GM12878 (cell line): ENCODE results near the gene TIGD7. TPM values are rescaled to one million over a fixed set of nuclear protein-coding genes. Genes with fewer than 3 reads are reported as not detected.

Experiments used
- ATAC-seq: fragments of 200-7000 bp; cut with Tn5 transposase; 3 replicates; pipeline ENCODE4 v1.9.1; 2020; ENCODE audit warnings: mild to moderate bottlenecking, moderate library complexity
- BruUV-seq: library from RNA; stranded (reverse); fragments of 400-500 nt; replicated peaks from 2 replicates; lab custom pipeline; 2021; lab: Mats Ljungman, UMichigan
- CTCF ChIA-PET: fragments of 300-600 bp; sonication (Branson Sonifier 250); formaldehyde crosslinking; extraction: SDS; loops from one replicate; lab custom pipeline; 2021; ENCODE audit warnings: inconsistent platforms; lab: Yijun Ruan, JAX
- POLR2A ChIA-PET: fragments of 350-600 bp; formaldehyde crosslinking; extraction: SDS; loops from one replicate; lab custom pipeline; 2021; ENCODE audit warnings: inconsistent platforms; lab: Charles Lee
- RAD21 ChIA-PET: fragments of 300-600 bp; sonication (Branson Sonifier 250); formaldehyde crosslinking; loops from one replicate; lab custom pipeline; 2023; ENCODE audit warnings: antibody characterized with exemption; ENCODE audit not compliant: unreplicated experiment; lab: Charles Lee
- SMC1A ChIA-PET: fragments of 300-600 bp; sonication (Branson Sonifier 250); formaldehyde crosslinking; loops from one replicate; lab custom pipeline; 2023; ENCODE audit not compliant: unreplicated experiment, uncharacterized antibody; lab: Charles Lee
- DNase-seq: peaks from one replicate; pipeline ENCODE4 v3.0.0-alpha.2; 2011; ENCODE audit warnings: low read depth, low spot score
- FAIRE-seq: peaks from 3 replicates; lab custom pipeline; 2011; peaks lifted over from hg19 to GRCh38; lab: Jason Lieb, UNC
- H2AFZ ChIP-seq: 2 replicates; pipeline ENCODE4 v1.6.0; 2011; ENCODE audit warnings: low read depth, low read length, control low read depth; ENCODE audit not compliant: control insufficient read depth
- H3K27ac ChIP-seq: 2 replicates; pipeline ENCODE4 v1.5.1; 2011; ENCODE audit warnings: control low read depth; ENCODE audit not compliant: control insufficient read depth, insufficient read depth
- H3K27me3 ChIP-seq, 2 experiments: replicated peaks in 1 of 2; 2 replicates each; pipeline versions ENCODE4 v1.6.0 to v1.6.1; 2011; ENCODE audit warnings: low read length in 1 of 2; ENCODE audit not compliant: control insufficient read depth in 2 of 2, insufficient read depth in 2 of 2
- H3K36me3 ChIP-seq, 2 experiments: 2 replicates each; pipeline ENCODE4 v1.5.1; 2011; ENCODE audit warnings: low read length in 1 of 2; ENCODE audit not compliant: control insufficient read depth in 2 of 2, insufficient read depth in 2 of 2
- H3K4me1 ChIP-seq: 2 replicates; pipeline ENCODE4 v1.6.1; 2011; ENCODE audit warnings: mild to moderate bottlenecking, low read length, moderate library complexity, mixed read lengths; ENCODE audit not compliant: control insufficient read depth, insufficient read depth
- H3K4me2 ChIP-seq: 2 replicates; pipeline ENCODE4 v1.6.0; 2011; ENCODE audit warnings: control low read depth; ENCODE audit not compliant: control insufficient read depth, insufficient read depth
- H3K4me3 ChIP-seq: fragments of 200-600 bp; sonication (generic); 2 replicates; pipeline ENCODE4 v1.5.1; 2016
- H3K79me2 ChIP-seq: 2 replicates; pipeline ENCODE4 v1.6.0; 2011; ENCODE audit warnings: low read length; ENCODE audit not compliant: control insufficient read depth, insufficient read depth
- H3K9ac ChIP-seq: 2 replicates; pipeline ENCODE4 v1.8.0; 2011; ENCODE audit warnings: low read length, control low read depth, mixed read lengths; ENCODE audit not compliant: control insufficient read depth, insufficient read depth
- H3K9me3 ChIP-seq: replicated peaks from 3 replicates; pipeline ENCODE4 v1.5.1; 2011; ENCODE audit warnings: mild to moderate bottlenecking, low read length; ENCODE audit not compliant: control insufficient read depth, insufficient read depth
- H4K20me1 ChIP-seq: 2 replicates; pipeline ENCODE4 v1.6.0; 2011; ENCODE audit not compliant: control insufficient read depth, insufficient read depth
- DPF2 ChIP-seq: fragments of 450-650 bp; IDR thresholded peaks from 2 replicates; pipeline ENCODE4 v1.6.1; 2017; ENCODE audit warnings: mild to moderate bottlenecking
- EP300 ChIP-seq, 2 experiments: fragments of 150-350 bp in 1 of 2; IDR thresholded peaks; 2 replicates each; pipeline ENCODE4 v1.6.1; 2011 to 2012; ENCODE audit warnings: low read depth in 2 of 2, low read length in 2 of 2, borderline replicate concordance in 1 of 2, improper control_type of control experiment in 1 of 2, inconsistent platforms in 1 of 2; ENCODE audit not compliant: control insufficient read depth in 1 of 2
- KLF5 ChIP-seq: fragments of 450-650 bp; IDR thresholded peaks from 2 replicates; pipeline ENCODE4 v1.6.1; 2014; ENCODE audit warnings: mild to moderate bottlenecking; ENCODE audit not compliant: partially characterized antibody
- MLLT1 ChIP-seq: fragments of 450-650 bp; IDR thresholded peaks from 2 replicates; pipeline ENCODE4 v1.6.1; 2016; ENCODE audit warnings: mild to moderate bottlenecking
- TAF1 ChIP-seq: IDR thresholded peaks from 2 replicates; pipeline ENCODE4 v1.6.1; 2011; ENCODE audit warnings: mild to moderate bottlenecking, low read depth, low read length, borderline replicate concordance
- ZNF217 ChIP-seq: fragments of 450-650 bp; IDR thresholded peaks from 2 replicates; pipeline ENCODE4 v1.6.1; 2017; ENCODE audit warnings: antibody characterized with exemption, mild to moderate bottlenecking
- ZNF24 ChIP-seq: fragments of 450-650 bp; IDR thresholded peaks from 2 replicates; pipeline ENCODE4 v1.6.1; 2017; ENCODE audit warnings: antibody characterized with exemption, mild to moderate bottlenecking
- ZNF687 ChIP-seq: fragments of 450-650 bp; IDR thresholded peaks from 2 replicates; pipeline ENCODE4 v1.6.1; 2017; ENCODE audit warnings: mild to moderate bottlenecking, moderate library complexity
- ZSCAN29 ChIP-seq: fragments of 450-650 bp; IDR thresholded peaks from 2 replicates; pipeline ENCODE4 v1.6.1; 2017; ENCODE audit warnings: mild to moderate bottlenecking, moderate library complexity
- WGBS: methylation state at CpG from one replicate; pipeline ENCODE4 v1.1.6; 2016; ENCODE audit warnings: low lambda C conversion rate; ENCODE audit not compliant: insufficient replicate concordance, insufficient coverage; ENCODE audit errors: missing lambda C conversion rate; 5-methylcytosine and 5-hydroxymethylcytosine counted together
- in situ Hi-C: fragments of 300-500 bp; cut with MboI; formaldehyde crosslinking; loops from 9 replicates; pipeline ENCODE4 v1.14.3; 2018; ENCODE audit warnings: mixed read lengths
- intact Hi-C: fragments of 100-400 bp; cut with micrococcal nuclease; formaldehyde crosslinking; loops from one replicate; pipeline ENCODE4 v1.14.2; 2022; ENCODE audit not compliant: unreplicated experiment
- polyA plus RNA-seq, 11 experiments: library from polyadenylated mRNA; depleted of rRNA in 4 of 11; unstranded in 6 of 11; stranded (reverse) in 5 of 11; fragments of >200 nt; fragmentation: Nextera tagmentation in 4 of 11; fragmentation: Illumina TruSeq in 1 of 11; extraction: Ambion mirVana in 4 of 11; extraction: Trizol in 1 of 11; gene quantifications; 1 replicate in 1 of 11; 2 replicates in 10 of 11; pipeline versions ENCODE4 v1.2.1 to v1.2.3, GENCODE V29; 2011 to 2016; ENCODE audit warnings: inconsistent platforms in 2 of 11, missing spikeins in 2 of 11, low read depth in 1 of 11
- total RNA-seq, 4 experiments: library from RNA; depleted of rRNA in 3 of 4; stranded (reverse); fragments of >200 nt in 3 of 4; fragmentation: Illumina TruSeq in 1 of 4; extraction: Trizol in 1 of 4; gene quantifications; 2 replicates each; pipeline versions ENCODE4 v1.2.1 to v1.2.3, GENCODE V29; 2013 to 2021
- TF ChIP-seq, protein P1 (sequence below): fragments of 450-650 bp; IDR thresholded peaks from 2 replicates; pipeline ENCODE4 v1.6.1; 2016; ENCODE audit warnings: mild to moderate bottlenecking

The TIGD7 gene
- total and polyA plus RNA-seq, 10 of the 15 experiments (the other 5 are each of a cell fraction or from before 2014, with no cell fraction given): 0.37 to 3.8 (median 3.0) TPM

DNA sequence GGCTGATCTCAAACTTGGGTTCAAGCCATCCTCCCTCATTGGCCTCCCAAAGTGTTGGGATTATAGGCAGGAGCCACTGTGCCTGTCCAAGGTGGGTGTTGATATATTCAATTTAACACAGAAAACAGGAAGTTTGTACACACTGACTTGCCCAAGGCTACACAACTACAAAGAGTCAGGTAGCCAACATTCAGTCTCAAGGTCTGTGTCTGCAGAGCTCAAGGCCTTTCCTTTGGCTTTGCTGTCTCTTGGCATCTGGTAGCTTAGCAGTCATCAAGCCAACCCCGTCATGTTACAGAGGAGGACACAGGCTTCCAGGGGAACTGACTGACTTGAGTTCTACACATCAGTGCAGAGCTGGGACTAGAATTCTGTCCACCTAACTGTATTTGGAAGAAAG is 36.9 kb downstream of the TIGD7 start:
- Histone ChIP-seq H3K79me2 (no peaks in the 10 kb centered on the region), H3K27ac (no peak overlapping the region), H3K4me3 (no peak overlapping the region), H4K20me1 (no peaks in the 10 kb centered on the region), H3K4me2 (no peak overlapping the region), H3K4me1 (peaks cover 3% of the 10 kb centered on the region; the same call in 1 of the 2 replicates), H3K27me3 (no peaks in the 10 kb centered on the region), H2AFZ (no peak overlapping the region), H3K36me3 (no peaks in the 10 kb centered on the region), H3K9ac (no peak overlapping the region), H3K9me3 (peaks cover 3% of the 10 kb centered on the region; the same call in 2 of the 3 replicates)
- BruUV-seq: no TSS peak
- ChIA-PET SMC1A (interaction anchor here (1.6 to 2.5 kb wide), 4 partner anchors 8 to 176 kb away, joined by 3 to 9 read pairs (median 6); partner anchors contain the start of genes NAA60, ZNF174, ZNF597 and ZSCAN32), RAD21 (interaction anchor here (1.2 kb wide), 2 partner anchors 175 to 241 kb away, joined by 3 read pairs; partner anchors contain the start of genes NAA60 and ZNF597), CTCF (interaction anchor here (1.5 to 3.0 kb wide), 3 partner anchors 8 to 37 kb away, joined by 6 to 20 read pairs (median 12); partner anchors contain the start of genes TIGD7 and ZNF75A), POLR2A (interaction anchor here (2.1 kb wide), 1 partner anchor 38 kb away, joined by 9 read pairs; the partner anchor contains the start of genes TIGD7 and ZNF75A)
- WGBS: 95% methylated on average over 1 of the region's 1 CpG
- no peak for TF ChIP-seq MLLT1
- no peak for TF ChIP-seq TAF1
- TF ChIP-seq ZSCAN29: no peak
- TF ChIP-seq, protein P1, sequence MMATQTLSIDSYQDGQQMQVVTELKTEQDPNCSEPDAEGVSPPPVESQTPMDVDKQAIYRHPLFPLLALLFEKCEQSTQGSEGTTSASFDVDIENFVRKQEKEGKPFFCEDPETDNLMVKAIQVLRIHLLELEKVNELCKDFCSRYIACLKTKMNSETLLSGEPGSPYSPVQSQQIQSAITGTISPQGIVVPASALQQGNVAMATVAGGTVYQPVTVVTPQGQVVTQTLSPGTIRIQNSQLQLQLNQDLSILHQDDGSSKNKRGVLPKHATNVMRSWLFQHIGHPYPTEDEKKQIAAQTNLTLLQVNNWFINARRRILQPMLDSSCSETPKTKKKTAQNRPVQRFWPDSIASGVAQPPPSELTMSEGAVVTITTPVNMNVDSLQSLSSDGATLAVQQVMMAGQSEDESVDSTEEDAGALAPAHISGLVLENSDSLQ: no peak
- no peak for TF ChIP-seq ZNF24
- no peak for TF ChIP-seq ZNF217
- TF ChIP-seq EP300 (IDR thresholded peaks at IDR 0.05; ENCODE audit: borderline replicate concordance in 1 of 2, control insufficient read depth in 1 of 2, low read depth in 2 of 2, low read length in 2 of 2): no peak
- TF ChIP-seq DPF2: no peak
- TF ChIP-seq KLF5: no peak
- no peak for TF ChIP-seq ZNF687
- intact Hi-C loops: loop anchor here (10.0 kb wide), 1 partner anchor 113 kb away; no protein-coding TSS in a partner anchor
- ATAC-seq (no peak), FAIRE-seq (no peak), DNase-seq (no peak)
- in situ Hi-C loops: no loop called here
